ENCODE measurements around the gene RXFP4. TPM values are rescaled to one million over a fixed set of nuclear protein-coding genes. Genes with fewer than 3 reads are reported as not detected.

Gene RXFP4
- total RNA-seq, 1 donor, result not detected

GRCh38 chr1:155954645-155955044, 13.2 kb downstream of the RXFP4 start:
- no peak for DNase-seq (ENCODE audit: low read depth in 2 of 3, low spot score in 2 of 3)

- DNase-seq (ENCODE audit: low read depth in 2 of 3, low spot score in 2 of 3), result no peak
Measured at GRCh38 chr1:155957411-155957915, 16.0 kb downstream of the RXFP4 start.

- no peak for DNase-seq (ENCODE audit: low read depth in 2 of 3, low spot score in 2 of 3)
Measured at GRCh38 chr1:155960081-155960745, 18.8 kb downstream of the RXFP4 start.

GRCh38 chr1:155961937-155962336, 20.5 kb downstream of the RXFP4 start:
- no peak for DNase-seq (ENCODE audit: low read depth in 2 of 3, low spot score in 2 of 3)

GRCh38 chr1:155962599-155963211, 21.3 kb downstream of the RXFP4 start:
- no peak for DNase-seq (ENCODE audit: low read depth in 2 of 3, low spot score in 2 of 3)

- DNase-seq (ENCODE audit: low read depth in 2 of 3, low spot score in 2 of 3), result no peak
Measured at GRCh38 chr1:155964193-155964592, 22.8 kb downstream of the RXFP4 start.

- DNase-seq (ENCODE audit: low read depth in 2 of 3, low spot score in 2 of 3), result no peak
Measured at GRCh38 chr1:155966135-155966534, 24.7 kb downstream of the RXFP4 start.

- DNase-seq (ENCODE audit: low read depth in 2 of 3, low spot score in 2 of 3), result no peak
Measured at GRCh38 chr1:155966750-155967149, 25.3 kb downstream of the RXFP4 start.

GRCh38 chr1:155967341-155968050, 26.1 kb downstream of the RXFP4 start:
- DNase-seq (ENCODE audit: low read depth in 2 of 3, low spot score in 2 of 3), result no peak

- no peak for DNase-seq (ENCODE audit: low read depth in 2 of 3, low spot score in 2 of 3)
Measured at GRCh38 chr1:155968051-155968400, 26.6 kb downstream of the RXFP4 start.

GRCh38 chr1:155968670-155969069, 27.2 kb downstream of the RXFP4 start:
- no peak for DNase-seq (ENCODE audit: low read depth in 2 of 3, low spot score in 2 of 3)

- DNase-seq (ENCODE audit: low read depth in 2 of 3, low spot score in 2 of 3), result no peak
Measured at GRCh38 chr1:155969377-155969791, 27.9 kb downstream of the RXFP4 start.

GRCh38 chr1:155970531-155971167, 29.2 kb downstream of the RXFP4 start:
- peak in 2 of 3 donors; percentile 87 to 88 for DNase-seq (ENCODE audit: low read depth in 2 of 3, low spot score in 2 of 3)

- no peak for DNase-seq (ENCODE audit: low read depth in 2 of 3, low spot score in 2 of 3)
Measured at GRCh38 chr1:155971910-155972809, 30.7 kb downstream of the RXFP4 start.

- DNase-seq (ENCODE audit: low read depth in 2 of 3, low spot score in 2 of 3), result no peak
Measured at GRCh38 chr1:155973723-155974122, 32.3 kb downstream of the RXFP4 start.

GRCh38 chr1:155974208-155975115, 33.0 kb downstream of the RXFP4 start:
- DNase-seq (ENCODE audit: low read depth in 2 of 3, low spot score in 2 of 3), result no peak

GRCh38 chr1:155975375-155976061, 34.1 kb downstream of the RXFP4 start:
- DNase-seq (ENCODE audit: low read depth in 2 of 3, low spot score in 2 of 3), result no peak

GRCh38 chr1:155976062-155976912, 34.8 kb downstream of the RXFP4 start:
- DNase-seq (ENCODE audit: low read depth in 2 of 3, low spot score in 2 of 3), result peak in 2 of 3 donors; percentile 88 to 97
